Activated CD4-positive, alpha-beta T cell treated with anti-CD3 and anti-CD28 coated beads, Interleukin-2, Interleukin-6, amounts not matched to agents 100 ng/mL and 50 ng/mL, durations not matched to agents 16 hours and 8 hours (primary cell): ENCODE results near the gene KLF15.

Experiments used
- DNase-seq: peaks from one replicate; pipeline ENCODE4 v3.0.0-alpha.2; 2020

Gene KLF15

GRCh38 chr3:126357295-126358037 lies at the start of gene KLF15:
KLF15 (minus strand) TSS chr3:126357408; CDS start chr3:126352922, 4,486 bp downstream.
- DNase-seq, result peak; percentile 85

DNA sequence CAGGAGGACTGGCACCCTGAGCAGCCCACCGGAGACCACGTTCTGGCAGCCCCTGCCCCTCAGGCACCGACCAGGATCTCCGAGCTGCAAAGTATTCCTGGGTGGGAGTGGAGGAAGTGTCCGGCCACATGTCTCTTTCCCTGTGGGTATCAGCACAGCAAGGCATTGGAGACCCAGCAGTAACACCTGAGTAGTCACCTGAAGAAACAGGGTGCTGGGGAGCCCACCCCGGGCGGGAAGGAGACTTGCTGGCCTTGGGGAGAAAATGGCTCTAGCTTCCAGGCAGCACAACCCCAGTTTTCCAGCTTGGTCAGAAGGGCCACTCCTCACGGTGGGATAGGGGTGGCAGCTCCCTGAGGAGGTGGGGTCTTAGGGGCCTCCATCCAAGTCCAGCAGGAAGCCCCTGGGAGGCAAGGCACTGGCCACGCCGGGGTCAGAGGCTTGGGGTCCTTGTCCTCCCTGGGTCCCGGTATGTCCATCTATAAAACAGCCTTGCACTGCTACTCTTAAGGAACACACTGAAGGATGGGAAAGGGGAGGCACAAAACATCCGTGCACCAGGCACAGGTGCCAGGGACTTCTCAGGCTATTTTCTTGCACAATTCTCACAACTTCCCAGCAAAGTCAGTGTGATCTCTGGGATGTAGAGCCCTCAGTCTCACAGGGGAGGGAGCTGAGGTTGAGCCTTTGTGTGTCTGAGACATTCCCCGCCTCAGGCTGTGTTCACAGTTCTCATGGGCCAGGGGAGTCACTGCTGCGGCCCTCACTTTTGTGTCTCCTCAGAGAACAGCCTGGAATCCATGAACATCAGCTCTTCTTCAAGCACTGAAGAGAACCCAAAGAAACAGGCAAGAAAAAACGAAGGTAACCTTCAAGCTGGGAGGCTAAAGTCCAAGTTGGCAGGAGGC lies 49.4 kb upstream of the KLF15 start:
- no peak for DNase-seq

GRCh38 chr3:126402666-126403302 lies 45.6 kb upstream of the KLF15 start:
- no peak for DNase-seq

- DNase-seq, result no peak
Observed at GRCh38 chr3:126402178-126402577, 45.0 kb upstream of the KLF15 start.

DNA sequence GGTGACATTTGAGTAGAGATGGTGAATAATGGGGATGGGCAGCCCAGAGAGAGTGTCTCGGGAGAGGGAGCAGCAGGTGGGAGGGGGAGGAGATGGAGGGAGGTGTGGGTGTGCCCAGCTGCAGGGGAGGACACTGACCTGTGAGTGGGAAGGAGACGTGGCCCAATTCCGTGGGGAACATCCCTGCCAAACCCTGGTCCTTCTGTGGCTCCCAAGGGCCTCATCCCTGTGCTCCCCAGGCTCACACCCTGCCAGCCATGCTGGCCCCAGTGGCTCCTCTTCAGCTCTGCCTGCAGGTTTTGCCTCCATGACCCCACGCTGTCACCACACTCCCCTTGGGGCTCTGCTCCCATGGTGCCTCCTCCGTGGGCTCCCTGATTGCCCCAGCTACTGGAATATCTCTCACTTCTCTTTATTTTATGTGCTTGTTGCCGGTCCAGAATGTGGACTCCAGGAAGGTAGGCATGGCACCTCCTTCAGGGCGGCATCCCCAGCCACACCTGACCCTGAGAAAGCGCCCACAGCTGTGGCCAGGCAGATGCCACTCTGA lies 44.5 kb upstream of the KLF15 start:
- no peak for DNase-seq

DNA sequence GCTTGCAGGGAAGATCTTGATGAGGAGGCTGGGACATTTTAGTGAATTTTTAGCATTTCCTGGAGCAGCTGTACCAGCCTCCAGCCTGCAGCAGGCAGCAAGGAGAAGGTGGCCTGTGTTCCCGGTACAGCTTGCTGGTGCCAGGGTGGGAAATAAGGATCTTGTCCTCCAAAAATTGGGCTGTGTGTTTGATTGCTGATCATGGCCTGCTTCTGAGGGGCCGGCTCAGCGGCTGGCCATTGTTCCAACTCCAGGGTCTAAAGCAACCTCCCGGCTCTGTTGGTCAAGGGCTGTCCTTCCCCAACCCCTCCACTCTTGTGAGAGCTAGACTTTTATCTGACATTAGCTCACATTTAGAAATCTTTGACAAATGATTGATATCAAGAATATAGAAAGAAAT lies 42.5 kb upstream of the KLF15 start:
- DNase-seq, result no peak

GRCh38 chr3:126399351-126399735 lies 42.1 kb upstream of the KLF15 start:
- no peak for DNase-seq

DNA sequence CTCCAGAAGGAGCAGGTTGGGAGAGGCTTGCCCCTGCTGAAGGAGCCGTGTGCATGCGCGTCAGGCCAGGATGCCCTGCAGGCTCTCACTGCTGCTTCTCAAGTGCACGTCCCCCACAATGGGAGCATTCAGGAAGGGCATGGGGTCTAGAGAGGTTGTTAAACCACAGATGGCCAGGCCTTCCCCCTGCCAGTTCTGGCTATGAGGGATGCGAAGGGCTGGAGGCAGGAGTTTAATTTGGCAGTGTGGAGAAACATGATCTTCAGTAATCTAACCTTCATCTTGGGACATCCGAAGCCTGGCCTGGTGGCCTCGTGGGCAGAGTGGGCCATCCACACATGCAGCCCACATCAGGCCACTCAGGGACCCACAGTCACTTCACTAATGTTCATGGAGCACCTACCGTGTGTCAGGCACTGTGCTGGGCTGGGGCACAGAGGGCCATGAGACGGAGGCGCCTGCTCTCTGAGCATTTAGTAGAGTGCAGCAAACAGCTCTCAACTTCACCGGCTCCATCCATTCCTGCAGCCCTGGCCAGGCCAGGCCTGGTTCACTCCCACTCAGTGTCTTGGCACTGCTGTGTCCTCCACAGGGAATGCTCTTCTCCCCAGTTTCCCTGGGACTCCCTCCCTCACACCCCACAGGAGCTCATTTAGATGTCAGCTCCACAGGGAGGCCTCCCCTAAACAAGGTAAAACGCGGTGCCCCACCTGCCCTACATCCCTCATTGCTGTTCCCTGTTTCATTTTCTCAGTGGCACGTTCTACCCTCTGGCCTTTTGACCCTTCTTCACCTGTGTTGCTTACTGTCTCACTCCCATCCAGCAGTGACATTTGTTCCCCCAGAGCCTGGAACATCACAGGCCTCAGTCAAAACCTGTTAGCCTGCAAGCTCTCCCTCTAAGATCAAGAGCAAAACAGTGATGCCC lies 41.5 kb upstream of the KLF15 start:
- DNase-seq, result no peak

DNA sequence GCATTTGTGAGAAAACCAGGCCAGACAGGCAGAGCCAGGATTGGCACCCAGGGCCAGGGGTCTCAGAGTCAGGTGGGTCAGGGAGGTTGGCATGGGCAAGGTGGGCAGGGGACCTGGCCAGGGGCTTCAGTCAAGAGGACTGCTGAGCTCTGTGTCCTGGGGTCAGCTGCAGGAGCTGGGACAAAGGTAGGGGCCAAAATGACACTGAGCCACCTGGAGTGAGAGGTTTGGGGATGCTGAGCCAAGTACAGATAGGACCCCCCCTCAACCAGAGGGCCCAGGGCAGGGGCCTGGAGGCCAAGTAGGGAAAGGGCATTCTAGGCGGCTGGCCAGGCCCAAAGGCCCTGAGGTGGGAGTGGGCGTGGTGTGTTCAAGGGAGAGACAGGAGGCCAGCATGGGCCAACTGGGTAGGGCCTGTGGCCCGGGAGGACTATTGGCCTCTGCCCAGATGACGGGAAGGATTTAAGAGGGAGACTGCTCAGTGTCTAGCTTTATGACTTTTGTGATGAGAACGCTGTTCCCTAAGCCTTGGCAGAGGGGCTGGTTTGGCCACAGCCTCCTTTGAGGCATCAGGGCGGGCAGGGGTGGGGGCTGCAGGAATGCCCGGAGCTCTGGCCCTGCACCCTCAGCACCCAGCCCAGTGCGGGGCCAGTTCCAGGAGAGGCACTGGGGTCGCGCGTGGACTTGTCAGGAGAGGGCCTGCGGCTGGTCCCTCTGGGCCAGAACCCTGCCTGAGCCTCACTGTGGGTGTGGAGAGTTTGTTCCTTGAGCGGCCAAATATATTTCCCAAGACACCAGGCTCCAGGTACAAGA lies 40.6 kb upstream of the KLF15 start:
- DNase-seq, result no peak

DNA sequence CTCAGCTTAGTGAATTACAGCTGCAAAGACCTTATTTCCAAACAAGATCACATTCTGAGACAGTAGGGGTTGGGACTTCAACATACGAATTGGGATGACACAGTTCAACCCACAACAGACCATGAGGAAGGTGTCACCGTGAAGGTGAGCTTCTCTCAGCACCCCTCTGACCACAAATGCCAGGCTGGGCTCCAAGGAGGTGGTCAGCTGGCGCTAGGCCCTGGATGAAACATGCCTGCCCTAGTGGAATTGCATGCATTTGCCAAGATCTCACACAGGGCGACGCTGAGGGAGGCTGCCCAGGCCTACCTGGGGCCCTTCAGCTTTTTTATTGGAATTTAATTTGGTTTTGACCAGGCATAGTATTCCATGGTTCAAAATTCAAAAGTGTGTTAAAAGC lies 39.3 kb upstream of the KLF15 start:
- no peak for DNase-seq

- DNase-seq, result no peak
Observed at GRCh38 chr3:126395846-126396513, 38.8 kb upstream of the KLF15 start.

DNA sequence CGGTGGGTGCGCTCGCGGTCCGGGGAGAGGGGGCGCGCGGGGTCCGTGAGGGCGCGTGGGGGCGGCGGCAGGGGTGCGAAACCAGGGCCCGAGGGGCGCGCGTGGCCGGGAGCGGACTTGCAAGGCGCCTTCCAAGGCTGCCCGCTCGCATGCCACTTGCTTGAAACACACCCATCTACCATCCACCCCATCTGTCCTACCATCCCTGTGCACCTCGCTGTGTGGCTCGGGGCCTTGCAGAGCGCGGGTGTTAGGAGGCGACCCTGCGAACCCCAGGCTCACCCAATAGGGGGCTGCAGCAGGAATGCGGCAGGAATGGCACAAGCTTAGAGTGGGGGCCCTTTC lies 37.7 kb upstream of the KLF15 start:
- DNase-seq, result no peak

DNA sequence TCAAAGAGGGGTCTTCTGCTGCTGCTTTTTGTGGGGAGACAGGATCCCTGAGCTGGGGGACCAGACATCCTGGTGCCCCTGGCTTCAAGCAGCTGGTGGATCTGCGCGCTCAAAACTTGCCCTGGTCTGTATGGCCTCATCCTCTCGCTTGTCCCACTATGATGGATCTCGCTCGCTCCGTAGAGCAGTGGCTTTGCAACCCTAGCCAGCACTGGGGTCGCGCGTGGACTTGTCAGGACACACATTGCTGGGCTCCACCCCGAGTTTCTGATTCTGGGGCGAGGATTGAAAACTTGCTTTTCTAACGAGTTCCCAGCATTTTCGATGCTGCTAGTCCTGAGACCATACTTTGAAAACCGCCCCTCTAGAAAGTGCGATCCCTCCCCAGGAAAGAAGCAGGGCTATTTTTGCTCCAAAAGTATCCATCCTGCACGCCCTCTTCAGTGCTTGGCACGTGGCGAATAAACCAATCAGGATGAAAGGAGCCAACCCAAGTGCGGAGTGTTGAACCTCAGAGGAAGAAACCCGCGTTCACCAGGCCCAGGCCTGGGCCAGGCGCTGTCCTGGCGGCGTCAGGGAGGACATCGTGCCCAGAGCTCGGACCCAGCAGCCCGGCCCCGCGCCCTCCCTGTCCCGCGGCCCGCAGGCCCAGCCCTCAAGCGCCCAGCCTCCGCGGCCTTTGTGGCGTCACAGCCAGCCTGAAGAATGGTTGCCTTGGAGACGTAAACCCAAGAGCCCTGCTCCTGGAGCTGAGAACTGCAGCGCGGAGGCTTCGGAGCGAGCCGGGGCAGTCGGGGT lies 37.2 kb upstream of the KLF15 start, which contains the start of gene CFAP100:
TSS of gene CFAP100 (plus strand) at position 731 of the 798 bp plus-strand sequence. CDS start 1,092 bp downstream, outside the sequence.
- DNase-seq, result no peak

GRCh38 chr3:126393563-126393962 lies 36.4 kb upstream of the KLF15 start:
- DNase-seq, result no peak

- no peak for DNase-seq
Observed at GRCh38 chr3:126392246-126392645, 35.0 kb upstream of the KLF15 start.

DNA sequence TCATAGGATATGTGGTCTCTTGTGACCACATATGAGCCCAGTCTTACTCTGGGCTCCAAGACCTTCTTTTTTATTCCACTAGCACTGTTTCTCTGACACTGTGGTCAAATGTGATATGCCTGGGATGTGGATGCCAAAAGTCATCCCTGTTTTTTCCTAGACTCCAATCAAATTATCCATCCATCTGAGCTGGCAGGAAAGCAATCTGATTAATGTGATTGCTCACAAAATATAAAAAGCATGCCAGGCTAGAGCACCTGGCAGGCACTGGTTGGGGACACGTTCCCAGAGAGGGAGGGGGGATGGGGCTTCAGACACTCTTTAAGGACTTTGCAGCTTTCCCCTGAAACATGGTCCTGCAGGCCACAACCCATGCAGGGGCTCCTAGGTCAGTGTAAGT lies 34.4 kb upstream of the KLF15 start:
- no peak for DNase-seq

DNA sequence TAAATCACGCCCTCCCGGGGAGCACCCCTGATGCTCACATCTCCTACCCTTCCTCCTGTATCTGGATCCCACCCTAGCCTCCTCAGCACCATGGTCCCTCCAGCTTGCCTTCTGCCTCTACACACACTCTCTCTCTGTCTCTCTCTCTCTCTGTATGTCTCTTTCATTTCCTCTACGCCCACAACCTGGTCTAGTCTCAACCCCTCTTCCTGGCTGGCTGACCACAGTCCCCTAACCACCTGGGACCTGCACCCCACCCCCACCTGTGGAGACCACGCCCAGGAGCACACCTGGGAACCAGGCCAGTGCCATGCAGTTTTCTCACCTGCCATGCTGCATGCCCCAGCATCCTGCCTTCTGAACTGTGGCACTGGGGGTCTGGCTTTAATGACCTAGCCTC lies 33.5 kb upstream of the KLF15 start:
- DNase-seq, result no peak

GRCh38 chr3:126390201-126390600 lies 33.0 kb upstream of the KLF15 start:
- DNase-seq, result no peak

- no peak for DNase-seq
Observed at GRCh38 chr3:126389794-126390146, 32.6 kb upstream of the KLF15 start.
